ENCODE data around the gene NADSYN1.
"Not testable (repeated sequence)": the region's sequence is repeated elsewhere in the genome, so short reads cannot be mapped to it uniquely, and the experiment has no call there.

NADSYN1 gene

DNA sequence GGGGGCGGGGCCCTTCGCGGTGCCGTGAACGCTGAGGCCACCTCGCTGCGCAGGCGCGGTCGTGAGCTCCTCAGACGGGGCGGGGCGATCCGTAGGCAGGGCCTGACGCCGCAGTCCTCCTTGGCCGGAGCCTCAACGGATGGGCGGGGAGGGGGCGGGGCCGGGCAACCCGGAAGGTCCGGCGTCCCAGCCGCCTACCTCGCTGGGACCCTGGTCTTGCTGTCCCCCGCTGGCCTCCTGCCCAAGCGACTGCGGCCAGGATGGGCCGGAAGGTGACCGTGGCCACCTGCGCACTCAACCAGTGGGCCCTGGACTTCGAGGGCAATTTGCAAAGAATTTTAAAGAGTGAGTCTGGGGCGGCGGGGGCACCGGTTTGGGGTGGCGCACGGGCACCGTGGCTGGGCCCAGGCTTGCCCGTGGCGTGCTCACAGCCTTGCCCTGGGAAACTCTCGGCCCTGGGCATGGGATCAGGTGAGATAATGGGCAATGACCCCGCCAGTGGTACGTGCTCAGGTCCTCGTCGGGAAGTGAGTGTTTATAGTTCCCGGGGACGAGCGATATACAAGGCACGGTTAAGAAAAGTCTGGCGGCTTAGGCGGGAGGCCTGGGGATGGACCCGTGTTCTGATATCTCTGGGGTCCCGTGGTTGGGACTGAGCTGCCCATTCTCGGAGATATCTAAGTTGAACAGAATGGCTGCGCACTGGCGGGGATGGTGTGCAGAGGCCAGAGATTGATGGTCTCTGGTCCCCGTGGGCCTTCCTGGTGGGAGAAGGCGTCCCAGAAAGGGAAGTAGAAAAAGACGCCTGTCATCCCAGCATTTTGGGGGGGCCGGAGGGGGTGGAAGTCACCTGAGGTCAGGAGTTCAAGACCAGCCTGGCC lies at the start of gene NADSYN1:
Gene NADSYN1 (plus strand): TSS at position 167 of the 881 bp plus-strand sequence. CDS start 94 bp downstream, at position 261.
- DNase-seq, result peak; percentile 92 to 93

- DNase-seq, result no peak
These were observed 48.8 kb upstream of the NADSYN1 start for GRCh38 chr11:71404209-71404608.

DNA sequence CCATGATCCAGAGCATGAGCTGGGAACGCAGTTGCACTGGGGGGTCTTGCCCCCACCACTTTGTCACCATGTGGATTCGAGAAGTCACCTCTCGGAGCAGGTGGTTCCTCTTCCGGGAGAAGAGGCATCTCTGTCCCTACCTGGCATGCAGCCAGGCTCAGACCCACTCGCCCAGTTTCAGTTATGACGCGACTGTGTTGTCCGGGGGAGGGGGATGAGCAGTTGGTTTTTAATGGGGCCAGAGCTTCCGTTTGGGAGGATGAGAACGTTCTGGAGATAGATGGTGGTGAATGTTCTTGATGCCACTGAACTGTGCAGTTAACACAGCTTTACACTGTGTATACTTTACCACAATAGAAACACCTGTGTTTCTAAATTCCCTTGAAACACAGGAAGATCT lies 46.3 kb upstream of the NADSYN1 start:
- no peak for DNase-seq

DNA sequence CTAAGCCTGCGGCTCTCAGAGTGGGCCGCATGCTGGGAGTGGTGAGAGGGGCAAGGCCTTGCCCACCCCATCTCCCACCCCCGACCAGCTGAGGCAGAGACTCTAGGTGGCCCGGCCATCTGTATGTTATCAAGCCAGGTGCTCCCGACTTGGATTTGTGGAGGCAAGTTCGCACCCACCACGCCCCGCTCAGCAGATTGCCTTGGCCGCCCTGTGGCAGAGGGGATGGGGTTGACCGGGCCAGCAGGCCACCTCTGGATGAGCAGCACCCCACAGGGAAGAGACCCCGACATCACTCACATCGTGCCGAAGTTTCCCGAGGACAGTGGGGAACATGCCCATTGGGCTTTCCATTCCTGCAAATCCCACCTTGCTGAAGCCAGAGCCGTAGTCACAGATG lies 45.6 kb upstream of the NADSYN1 start:
- no peak for DNase-seq

- no peak for DNase-seq
These were observed 44.2 kb upstream of the NADSYN1 start for GRCh38 chr11:71408826-71409225.

- DNase-seq, result no peak
These were observed 42.5 kb upstream of the NADSYN1 start for GRCh38 chr11:71410363-71410966.

- no peak for DNase-seq
These were observed 38.4 kb upstream of the NADSYN1 start for GRCh38 chr11:71414645-71415044.

DNA sequence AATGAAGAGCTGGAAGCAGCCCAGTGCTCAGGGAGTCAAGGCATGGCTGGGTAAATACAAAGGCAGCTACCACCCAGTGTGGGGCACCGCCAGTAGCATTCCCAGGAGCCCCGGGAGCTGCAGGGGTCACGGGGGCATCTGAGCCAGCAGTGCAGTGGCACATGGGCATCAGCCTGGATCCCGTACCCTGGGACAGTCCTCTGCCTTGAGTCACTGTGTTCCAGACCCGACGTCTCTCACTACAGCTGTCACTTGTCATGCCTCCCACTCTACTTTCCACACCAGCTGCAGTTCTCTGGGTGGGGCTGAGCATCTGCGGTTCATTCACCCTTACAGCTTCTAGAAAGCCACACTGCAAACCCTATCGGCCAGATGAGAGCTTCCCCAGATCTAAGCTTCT lies 34.4 kb upstream of the NADSYN1 start:
- DNase-seq, result no peak

DNA sequence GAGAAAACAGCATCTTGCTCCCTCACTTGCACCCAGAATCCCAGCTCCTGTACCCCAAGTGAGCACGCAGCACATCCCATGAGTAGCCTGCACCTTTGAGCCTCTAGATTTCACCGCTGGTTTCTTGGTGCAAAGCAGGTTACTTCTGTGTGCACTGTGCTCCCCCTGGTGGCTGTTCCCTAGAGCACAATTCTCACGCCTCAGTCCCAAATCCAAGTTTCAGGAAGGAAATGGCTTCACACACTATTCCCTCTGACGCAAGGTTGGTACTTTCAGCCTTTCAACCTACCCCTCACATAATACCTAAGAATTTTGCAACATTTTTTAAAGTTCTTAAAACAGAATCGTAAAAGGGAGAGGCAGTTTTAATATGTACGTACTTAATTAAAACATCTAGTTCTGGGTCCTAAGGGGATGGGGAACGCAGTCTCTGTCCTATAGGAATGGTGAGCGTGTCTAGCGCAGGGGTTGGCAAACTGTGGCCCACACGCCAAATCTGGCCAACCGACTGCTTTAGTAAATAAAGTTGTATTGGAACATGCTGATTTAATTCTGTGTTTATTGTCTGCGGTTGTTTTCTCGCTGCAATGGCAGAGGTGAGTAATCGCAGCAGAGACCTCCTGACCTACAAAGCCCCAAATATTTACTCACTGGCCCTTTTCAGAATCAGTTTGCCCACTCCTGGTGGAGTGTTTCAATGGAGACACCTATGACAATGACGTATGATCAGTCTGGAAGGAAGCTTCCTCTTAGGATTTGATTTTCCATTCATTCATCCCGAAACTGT lies 32.4 kb upstream of the NADSYN1 start:
- DNase-seq, result no peak

DNA sequence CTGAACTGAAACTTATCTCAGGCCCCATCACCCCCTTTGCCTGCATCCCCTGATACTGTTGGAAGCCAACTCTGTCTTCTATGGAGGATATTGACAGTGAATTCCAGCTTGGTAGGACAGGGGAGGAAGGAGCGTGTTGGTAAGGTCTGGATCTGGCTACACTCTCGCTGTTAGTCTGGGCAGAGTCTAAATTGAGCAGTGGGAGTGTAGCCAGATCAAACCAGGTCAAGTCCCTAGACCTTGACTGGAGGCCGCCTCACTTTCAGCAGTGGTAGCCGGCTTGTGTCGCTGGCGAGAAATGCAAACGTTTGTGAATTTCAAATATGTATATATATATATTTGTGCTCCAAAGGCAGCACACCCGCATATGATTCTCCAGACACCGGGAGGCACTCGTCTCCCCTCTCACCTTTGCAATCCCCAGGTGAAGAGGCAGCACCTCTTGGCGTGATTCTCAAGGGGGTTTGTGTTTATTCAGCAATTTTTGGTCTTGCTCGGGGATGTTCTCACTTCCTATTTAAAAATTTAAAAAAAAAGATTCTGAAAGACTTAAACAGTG lies 31.5 kb upstream of the NADSYN1 start:
- no peak for DNase-seq

- DNase-seq, result not testable (repeated sequence)
These were observed 30.7 kb upstream of the NADSYN1 start for GRCh38 chr11:71422318-71422717.

- no peak for DNase-seq
These were observed 29.7 kb upstream of the NADSYN1 start for GRCh38 chr11:71423181-71423790.

GRCh38 chr11:71425409-71425808 lies 27.6 kb upstream of the NADSYN1 start:
- no peak for DNase-seq

DNA sequence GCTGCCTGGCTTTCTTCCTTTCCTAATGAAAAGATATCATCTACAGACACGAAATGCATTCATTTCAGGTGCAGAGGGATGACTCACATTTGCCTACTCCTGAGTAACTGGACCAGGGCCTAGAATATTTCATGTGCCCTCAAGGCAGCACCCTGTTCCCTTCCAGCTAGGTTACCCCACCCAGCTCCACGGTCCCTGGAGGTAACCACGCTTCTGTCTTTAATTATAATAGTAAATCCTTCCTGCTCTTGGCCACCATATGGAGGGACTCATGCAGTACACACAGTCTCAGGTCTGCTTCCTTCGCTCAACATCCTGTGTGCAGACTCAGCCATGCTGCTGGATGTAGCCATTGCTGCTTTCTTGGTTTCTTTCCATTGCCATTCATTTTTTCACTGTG lies 27.1 kb upstream of the NADSYN1 start:
- no peak for DNase-seq

- DNase-seq, result no peak
These were observed 26.6 kb upstream of the NADSYN1 start for GRCh38 chr11:71426413-71426812.

- DNase-seq, result no peak
These were observed 24.1 kb upstream of the NADSYN1 start for GRCh38 chr11:71428861-71429435.

DNA sequence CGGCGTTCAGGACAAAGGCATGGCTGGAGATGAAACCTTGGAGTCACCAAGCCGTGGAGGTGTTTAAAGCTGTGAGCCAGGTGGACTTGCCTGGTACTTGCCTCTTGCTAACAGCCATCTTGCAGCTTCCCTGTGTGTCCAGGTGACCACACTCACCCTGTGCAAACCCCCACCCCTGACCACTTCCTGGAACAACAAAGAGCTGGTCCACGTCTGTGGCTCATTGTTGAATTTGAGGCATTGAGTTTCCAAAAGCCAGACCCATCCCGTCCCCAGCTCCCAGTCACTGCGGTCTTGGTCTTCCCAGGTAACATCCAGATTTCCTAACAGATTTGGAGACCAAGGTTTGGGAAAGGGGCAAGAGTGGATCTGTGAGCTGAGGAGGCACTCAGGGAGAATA lies 23.3 kb upstream of the NADSYN1 start:
- no peak for DNase-seq

DNA sequence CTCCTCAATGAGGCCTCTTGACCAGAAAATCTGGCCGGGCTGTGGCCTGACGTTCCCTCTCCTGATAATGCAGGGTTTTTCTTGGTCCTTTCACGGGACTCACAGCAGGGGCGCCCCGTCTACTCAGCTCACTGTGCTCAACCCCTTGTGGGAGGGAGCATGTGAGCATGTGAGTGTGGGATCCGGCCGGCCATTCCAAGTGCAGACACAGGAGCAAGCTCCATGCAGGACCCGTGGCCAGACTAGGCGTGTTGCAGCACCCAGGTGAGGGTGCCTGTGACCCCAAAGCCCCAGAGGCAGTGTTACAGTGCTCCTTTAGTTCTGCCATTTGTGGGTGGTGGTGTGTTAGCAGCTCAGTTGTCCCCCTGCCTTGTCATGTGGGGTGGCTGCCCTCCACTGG lies 22.8 kb upstream of the NADSYN1 start:
- no peak for DNase-seq

- DNase-seq, result no peak
These were observed 21.7 kb upstream of the NADSYN1 start for GRCh38 chr11:71431271-71431670.

GRCh38 chr11:71432761-71433647 lies 20.0 kb upstream of the NADSYN1 start:
- DNase-seq, result no peak
